NCI-H2107 treated with DMSO at 0.1 percent for 48 hours (cell line): ENCODE measurements around the gene UHRF1.
"Not testable (repeated sequence)": the region's sequence is repeated elsewhere in the genome, so short reads cannot be mapped to it uniquely, and the experiment has no call there.

Experiments used
- DNase-seq: peaks from one replicate; lab custom pipeline; 2025; ENCODE audit not compliant: unreplicated experiment; lab: John Stamatoyannopoulos, UW

The UHRF1 gene

GRCh38 chr19:4970558-4971423 lies 61.5 kb downstream of the UHRF1 start:
- no peak for DNase-seq

- DNase-seq = no peak
Observed at GRCh38 chr19:4971424-4971793, 62.1 kb downstream of the UHRF1 start.

GRCh38 chr19:4971816-4972495 lies 62.7 kb downstream of the UHRF1 start:
- no peak for DNase-seq

GRCh38 chr19:4972509-4973230 lies 63.4 kb downstream of the UHRF1 start:
- no peak for DNase-seq

- DNase-seq = no peak
Observed at GRCh38 chr19:4974880-4975469, 65.7 kb downstream of the UHRF1 start.

GRCh38 chr19:4975601-4976000 lies 66.3 kb downstream of the UHRF1 start:
- DNase-seq = not testable (repeated sequence)

- DNase-seq = no peak
Observed at GRCh38 chr19:4976401-4977298, 67.3 kb downstream of the UHRF1 start.

GRCh38 chr19:4977299-4978174 lies 68.2 kb downstream of the UHRF1 start:
- no peak for DNase-seq

GRCh38 chr19:4979211-4979807 lies 70.0 kb downstream of the UHRF1 start:
- DNase-seq = no peak

GRCh38 chr19:4980067-4980466 lies 70.8 kb downstream of the UHRF1 start:
- no peak for DNase-seq

- no peak for DNase-seq
Observed at GRCh38 chr19:4980838-4981680, 71.8 kb downstream of the UHRF1 start.

GRCh38 chr19:4981681-4981958 lies 72.3 kb downstream of the UHRF1 start:
- DNase-seq = peak; percentile 87

GRCh38 chr19:4983346-4984105 lies 74.2 kb downstream of the UHRF1 start:
- no peak for DNase-seq

GRCh38 chr19:4984106-4984380 lies 74.7 kb downstream of the UHRF1 start:
- no peak for DNase-seq

- peak; percentile 24 for DNase-seq
Observed at GRCh38 chr19:4984438-4984990, 75.2 kb downstream of the UHRF1 start.

- DNase-seq = no peak
Observed at GRCh38 chr19:4985551-4985991, 76.3 kb downstream of the UHRF1 start.

GRCh38 chr19:4986056-4986455 lies 76.8 kb downstream of the UHRF1 start:
- DNase-seq = no peak
